GM18858 (cell line): ENCODE data around the gene ZMAT3.

Source experiments
- ATAC-seq: cut with Tn5 transposase; IDR thresholded peaks from one replicate; pipeline ENCODE4 v1.9.1; 2021; ENCODE audit not compliant: unreplicated experiment

Gene ZMAT3

DNA sequence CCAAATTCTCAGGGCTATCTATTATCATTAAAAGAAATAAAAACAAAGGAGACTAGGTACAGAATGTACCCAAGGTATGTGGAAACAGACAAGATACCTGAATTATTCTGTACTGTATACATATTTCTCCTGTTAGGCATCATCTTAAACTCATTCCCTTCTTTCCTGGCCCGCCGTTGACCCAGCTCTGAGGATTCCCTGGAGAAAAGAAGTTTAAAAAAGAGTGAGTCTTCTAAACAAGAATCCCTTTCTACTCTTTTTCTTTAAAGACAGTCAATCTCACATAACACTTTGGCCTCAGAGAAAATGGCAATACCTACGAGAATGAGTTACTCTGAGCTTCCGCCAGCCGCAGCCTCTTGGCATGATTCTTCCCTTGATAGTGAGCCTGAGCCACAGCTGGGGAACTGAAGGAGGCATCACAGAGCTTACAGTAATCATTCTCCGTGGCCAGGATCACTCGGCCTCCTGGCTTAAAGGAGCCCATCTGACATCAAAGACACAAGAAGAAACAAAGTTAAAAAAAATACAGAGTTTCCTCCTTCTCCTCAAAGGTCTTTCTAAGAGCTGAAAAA is 44.2 kb downstream of the ZMAT3 start:
- ATAC-seq = no peak

DNA sequence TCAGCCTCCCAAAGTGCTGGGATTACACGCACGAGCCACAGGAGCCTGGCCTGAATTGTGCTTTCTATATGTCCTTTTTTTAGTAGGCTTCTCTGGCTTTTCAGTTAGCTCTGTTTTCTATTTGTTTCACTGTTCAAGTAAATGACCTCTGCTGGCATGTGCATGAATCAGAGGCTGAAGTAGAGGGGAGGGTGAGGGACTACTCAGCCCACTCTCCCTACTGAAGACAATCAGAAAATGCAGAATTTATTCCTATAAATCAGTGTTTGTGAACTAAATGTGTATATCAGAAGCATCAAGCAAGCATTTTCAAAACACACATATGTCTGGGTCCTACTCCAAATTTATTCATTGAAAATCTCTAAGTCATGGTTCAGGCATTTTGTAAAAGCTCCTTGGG is 45.0 kb downstream of the ZMAT3 start:
- ATAC-seq = no peak

DNA sequence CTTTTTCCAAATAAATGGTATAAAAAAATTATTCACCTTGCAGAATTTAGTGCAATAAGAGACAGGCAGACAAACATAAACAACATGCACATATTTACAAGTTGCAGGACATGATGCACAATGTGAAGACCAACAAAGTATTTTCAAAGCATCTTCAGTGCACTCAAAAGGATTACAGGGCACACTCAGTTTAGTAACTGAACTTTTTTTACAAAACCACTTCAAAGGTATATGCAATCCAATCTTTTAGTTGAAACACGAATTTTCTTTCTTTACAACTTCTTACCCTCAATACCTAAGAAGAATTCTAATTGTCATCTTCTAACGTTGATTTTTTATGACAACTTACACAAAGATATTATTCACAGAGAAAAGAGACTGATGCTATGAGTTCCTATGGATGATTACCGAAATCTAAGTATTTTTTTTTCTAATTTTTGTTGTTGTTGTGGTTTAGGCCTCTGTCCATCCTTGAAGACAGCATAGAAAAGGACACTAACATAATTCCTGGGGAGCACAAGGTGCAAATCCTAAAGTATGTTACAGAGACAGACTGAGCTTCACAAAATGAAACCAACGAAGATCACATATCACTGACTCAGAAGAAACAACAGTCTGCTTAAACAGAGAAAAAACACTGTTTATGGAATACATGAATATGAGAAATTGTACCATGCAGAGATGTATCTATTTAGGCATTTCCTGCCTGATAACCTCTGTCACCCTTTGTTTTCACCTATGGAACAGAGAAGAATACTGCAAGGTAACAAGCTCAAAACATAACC is 50.3 kb downstream of the ZMAT3 start:
- no peak for ATAC-seq

- ATAC-seq = no peak
Measured at GRCh38 chr3:179020112-179020511, 51.5 kb downstream of the ZMAT3 start.

DNA sequence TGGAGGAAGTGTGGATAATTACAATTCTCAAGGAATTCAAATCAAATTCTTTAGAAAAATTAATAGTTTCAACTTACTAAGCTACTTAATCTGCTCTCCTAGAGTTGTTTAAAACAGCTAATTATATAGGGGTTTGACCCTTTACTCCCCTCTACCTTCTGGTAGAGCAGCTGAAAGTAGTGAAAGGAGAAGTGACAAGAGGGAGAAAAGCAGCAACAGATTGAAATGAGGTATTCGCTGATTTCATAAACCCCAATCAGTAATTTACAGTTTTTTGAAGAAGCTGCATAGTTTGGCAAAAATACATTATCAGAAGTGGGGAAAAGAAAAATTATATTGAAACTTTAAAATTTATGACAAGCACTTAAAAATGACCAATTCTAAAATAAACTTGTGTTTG is 52.8 kb downstream of the ZMAT3 start:
- ATAC-seq = peak; percentile 22

GRCh38 chr3:179016979-179017670 is 54.5 kb downstream of the ZMAT3 start:
- peak; percentile 47 for ATAC-seq

DNA sequence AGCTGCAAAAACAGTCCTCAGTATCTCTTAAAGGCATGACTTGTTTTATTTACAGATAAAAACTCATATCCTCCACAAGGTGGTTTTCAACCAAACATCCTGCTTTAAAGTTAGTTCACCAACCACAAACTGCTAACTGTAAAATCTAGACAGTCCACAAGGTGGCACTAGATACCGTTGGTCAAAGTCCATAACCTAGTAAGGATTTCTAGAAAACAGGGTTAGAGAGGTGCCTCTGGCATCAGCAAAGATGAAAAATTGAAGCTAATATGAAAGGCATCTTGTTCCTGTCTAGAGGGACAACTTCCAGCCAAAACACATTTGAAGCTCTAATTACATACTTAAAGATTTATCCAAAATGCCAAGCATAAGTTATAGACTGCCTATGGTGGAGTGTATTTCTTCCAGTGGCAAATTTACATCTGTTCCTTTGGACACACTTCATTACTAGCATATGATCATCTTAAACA is 56.0 kb downstream of the ZMAT3 start:
- peak; percentile 48 for ATAC-seq

- ATAC-seq = no peak
Measured at GRCh38 chr3:179005706-179006105, 65.9 kb downstream of the ZMAT3 start.

GRCh38 chr3:179005213-179005612 is 66.4 kb downstream of the ZMAT3 start:
- ATAC-seq = no peak

GRCh38 chr3:179000659-179001058 is 71.0 kb downstream of the ZMAT3 start:
- ATAC-seq = no peak

DNA sequence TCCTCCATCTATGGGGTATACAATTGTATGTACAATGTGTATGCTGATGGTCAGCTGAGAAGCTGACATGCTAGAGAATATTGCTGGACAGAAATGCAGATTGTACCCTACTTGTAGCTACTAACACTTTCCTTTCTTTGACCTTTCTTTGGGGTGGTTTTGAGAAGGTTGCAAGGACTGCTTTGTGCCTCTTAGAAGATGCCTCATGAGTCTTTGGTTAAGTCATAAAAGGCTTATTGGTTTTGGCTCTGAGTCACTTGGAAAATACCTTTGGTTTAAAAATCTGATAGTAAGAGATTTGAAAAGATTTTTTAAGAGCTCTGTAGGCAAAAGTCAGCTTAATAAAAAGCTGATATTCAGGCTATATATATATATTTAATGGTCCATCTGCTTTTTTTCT is 71.5 kb downstream of the ZMAT3 start:
- peak; percentile 81 for ATAC-seq

DNA sequence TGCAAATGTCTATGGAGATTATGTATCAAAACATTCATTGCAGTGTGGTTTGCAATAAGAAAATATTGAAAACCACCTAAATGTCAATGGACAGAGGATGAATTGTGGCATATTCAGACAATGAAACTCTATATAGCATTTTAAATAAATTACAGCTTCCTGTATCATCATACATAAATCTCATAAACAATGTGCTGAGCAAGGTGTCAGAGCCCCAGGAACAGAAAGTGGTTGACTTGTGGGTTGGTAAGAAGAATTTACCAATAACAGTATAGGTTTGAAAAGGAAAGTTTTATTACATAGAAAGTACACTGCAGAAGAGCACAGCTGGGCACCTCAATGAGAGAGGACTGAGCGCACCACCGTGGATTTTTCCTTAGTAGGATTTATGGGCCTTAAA is 75.2 kb downstream of the ZMAT3 start:
- ATAC-seq = no peak

DNA sequence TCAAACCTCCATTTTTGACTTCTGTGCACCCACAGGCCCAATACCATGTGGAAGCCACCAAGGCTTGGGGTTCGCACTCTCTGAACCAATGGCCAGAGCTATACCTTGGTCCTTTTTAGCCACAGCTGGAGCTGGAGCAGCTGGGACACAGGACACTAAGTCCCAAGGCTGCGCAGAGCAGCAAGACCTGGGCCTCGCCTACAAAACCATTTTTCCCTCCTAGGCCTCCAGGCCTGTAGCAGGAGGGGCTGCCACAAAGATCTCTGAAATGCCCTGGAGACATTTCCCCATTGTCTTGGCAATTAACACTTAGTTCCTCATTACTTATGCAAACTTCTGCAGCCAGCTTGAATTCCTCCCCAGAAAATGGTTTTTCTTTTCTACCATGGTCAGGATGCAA is 81.3 kb downstream of the ZMAT3 start:
- ATAC-seq = no peak

DNA sequence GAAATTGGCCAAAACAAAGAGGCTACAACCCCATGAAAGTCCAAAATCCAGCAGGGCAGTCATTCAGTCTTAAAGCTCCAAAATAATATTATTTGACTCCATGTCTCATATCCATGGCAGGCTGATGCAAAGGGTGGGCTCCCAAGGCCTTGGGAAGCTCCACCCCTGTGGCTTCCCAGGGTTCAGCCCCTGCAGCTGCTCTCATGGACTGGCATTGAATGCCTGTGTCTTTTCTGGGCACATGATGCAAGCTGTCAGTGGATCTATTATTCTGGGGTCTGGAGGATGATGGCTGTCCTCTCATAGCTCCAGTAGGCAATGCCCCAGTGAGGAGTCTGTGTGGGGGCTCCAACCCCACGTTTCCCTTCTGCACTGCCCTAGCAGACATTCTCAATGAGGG is 81.8 kb downstream of the ZMAT3 start:
- no peak for ATAC-seq

DNA sequence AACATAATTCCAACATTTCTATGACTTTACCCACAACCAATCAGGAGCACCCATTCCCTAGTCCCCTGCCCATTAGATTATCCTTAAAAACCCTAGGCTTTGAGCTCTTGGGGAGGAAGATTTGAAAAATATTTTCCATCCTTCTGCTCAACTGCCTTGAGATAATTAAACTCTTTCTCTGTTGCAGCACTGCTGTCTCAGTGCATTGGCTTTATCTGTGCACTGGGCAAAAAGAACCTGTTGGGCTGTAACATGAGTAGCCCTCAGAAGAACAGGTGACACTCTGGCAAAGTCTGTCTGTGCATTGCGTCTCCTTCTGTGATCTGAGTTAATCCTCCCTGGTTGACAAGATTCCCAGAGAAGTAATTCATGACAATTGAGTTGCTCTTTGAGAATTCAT is 83.9 kb downstream of the ZMAT3 start:
- no peak for ATAC-seq

DNA sequence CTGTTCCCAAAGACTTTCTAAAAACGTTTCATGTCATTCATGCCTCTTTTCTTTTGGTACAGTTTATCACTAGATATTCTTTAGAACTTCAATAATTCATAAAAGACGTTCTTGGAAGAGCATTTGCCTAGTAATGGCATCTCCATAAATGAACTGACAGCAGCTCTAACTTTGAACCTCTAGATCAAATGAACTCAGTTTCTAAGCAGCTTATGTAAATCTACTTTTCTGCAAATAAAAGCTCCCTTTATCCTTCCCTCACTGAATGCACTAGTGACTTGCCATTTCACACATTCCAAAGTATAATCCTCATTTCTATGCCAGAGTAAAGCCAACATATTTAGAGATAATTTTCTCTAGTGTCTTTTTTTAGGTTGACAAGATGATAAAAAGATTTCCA is 85.2 kb downstream of the ZMAT3 start:
- no peak for ATAC-seq

GRCh38 chr3:178982137-178982536 is 89.5 kb downstream of the ZMAT3 start:
- peak; percentile 96 for ATAC-seq

DNA sequence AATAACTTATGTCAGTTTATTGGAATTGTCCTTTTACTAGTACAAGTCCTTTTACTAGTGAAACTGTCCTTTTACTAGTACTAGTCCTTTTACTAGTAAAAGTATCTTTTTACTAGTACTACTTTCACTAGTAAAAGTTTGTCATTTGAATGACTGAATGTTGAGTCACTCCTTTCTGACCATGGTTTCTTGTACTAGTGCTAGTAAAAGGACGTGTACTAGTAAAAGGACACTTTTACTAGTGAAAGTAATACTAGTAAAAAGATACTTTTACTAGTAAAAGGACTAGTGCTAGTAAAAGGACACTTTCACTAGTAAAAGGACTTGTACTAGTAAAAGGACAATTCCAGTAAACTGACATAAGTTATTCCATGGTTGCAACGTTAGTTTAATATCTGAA is 96.3 kb downstream of the ZMAT3 start:
- no peak for ATAC-seq

GRCh38 chr3:178971614-178972013 is 100.0 kb downstream of the ZMAT3 start:
- no peak for ATAC-seq

DNA sequence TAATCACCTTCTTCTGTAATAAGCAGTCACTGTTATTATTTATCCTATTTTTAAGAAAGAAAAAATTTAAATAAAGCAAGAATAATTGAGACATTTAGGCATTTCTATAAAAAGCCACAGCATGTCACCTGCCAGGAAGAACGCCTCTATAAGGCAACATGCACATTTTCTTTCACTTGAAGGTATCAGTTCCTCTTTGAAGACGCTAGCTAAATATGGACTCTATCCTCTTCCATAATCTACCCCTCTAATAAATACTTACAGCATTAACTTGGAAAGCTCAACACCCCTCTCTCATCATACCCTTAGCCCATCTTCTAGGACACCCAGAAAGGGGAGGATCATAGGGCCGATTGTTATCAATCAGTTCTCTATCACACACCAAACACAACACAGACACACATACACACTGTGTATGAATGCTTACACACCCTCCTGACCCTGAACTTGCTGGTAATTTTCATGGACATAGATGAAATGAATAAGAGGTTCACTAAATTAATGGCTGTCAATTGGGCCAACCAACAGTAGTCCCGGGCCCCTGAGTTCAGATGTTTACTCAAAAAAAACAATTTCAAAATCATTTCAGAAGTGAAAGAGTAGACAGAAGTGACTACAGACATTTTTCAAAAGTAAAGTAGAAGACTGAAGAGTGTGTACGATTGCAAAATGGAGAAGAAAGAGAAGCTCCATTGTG is 102.5 kb downstream of the ZMAT3 start:
- peak; percentile 82 for ATAC-seq
